Left lung (tissue), 8 donors: Measurements from ENCODE around the gene RNF11. TPM values are rescaled to one million over a fixed set of nuclear protein-coding genes. Genes with fewer than 3 reads are reported as not detected.

Source experiments
- polyA plus RNA-seq, 6 donors: library from polyadenylated mRNA; unstranded; fragments of 120-200 nt; gene quantifications; one replicate each; pipeline ENCODE4 v1.2.1, GENCODE V29; 2013; ENCODE audit not compliant: insufficient read length in 6 of 6
- total RNA-seq, 2 donors: library from RNA; stranded (reverse); fragmentation: NEBNext Ultra II Directional; extraction: Animal tissue kit (Norgen Biotek cat#: 25700); gene quantifications; one replicate each; pipeline ENCODE4 v1.2.1, GENCODE V29; 2021
- donor health status: DM: no; HTN: yes; CAD: no.
- donor health status: DM: no; HTN: no; CAD: no.

The RNF11 gene
- total and polyA plus RNA-seq, 8 donors, result 90.1 to 114 (median 97.7) TPM

Other genes with a start within 250 kb of the RNF11 start
- not detected for gene C1orf185, start 134.0 kb upstream of the RNF11 start, total RNA-seq
- not detected for gene C1orf185, start 134.0 kb upstream of the RNF11 start, polyA plus RNA-seq
- 10 to 100 TPM; 40.8 to 44.6 TPM for gene TTC39A, start 94.3 kb downstream of the RNF11 start, total RNA-seq
- gene TTC39A, start 94.3 kb downstream of the RNF11 start, polyA plus RNA-seq, result 10 to 100 TPM in 2 of 6 donors, 1 to 10 TPM in 4; 8.0 to 16.0 (median 9.2) TPM